GM12878 (cell line): ENCODE data around the gene SETD6. TPM values are rescaled to one million over a fixed set of nuclear protein-coding genes. Genes with fewer than 3 reads are reported as not detected.

Source experiments
- ATAC-seq: fragments of 200-7000 bp; cut with Tn5 transposase; 3 replicates; pipeline ENCODE4 v1.9.1; 2020; ENCODE audit warnings: mild to moderate bottlenecking, moderate library complexity
- BruUV-seq: library from RNA; stranded (reverse); fragments of 400-500 nt; replicated peaks from 2 replicates; lab custom pipeline; 2021; lab: Mats Ljungman, UMichigan
- CTCF ChIA-PET: fragments of 300-600 bp; sonication (Branson Sonifier 250); formaldehyde crosslinking; extraction: SDS; loops from one replicate; lab custom pipeline; 2021; ENCODE audit warnings: inconsistent platforms; lab: Yijun Ruan, JAX
- POLR2A ChIA-PET: fragments of 350-600 bp; formaldehyde crosslinking; extraction: SDS; loops from one replicate; lab custom pipeline; 2021; ENCODE audit warnings: inconsistent platforms; lab: Charles Lee
- RAD21 ChIA-PET: fragments of 300-600 bp; sonication (Branson Sonifier 250); formaldehyde crosslinking; loops from one replicate; lab custom pipeline; 2023; ENCODE audit warnings: antibody characterized with exemption; ENCODE audit not compliant: unreplicated experiment; lab: Charles Lee
- SMC1A ChIA-PET: fragments of 300-600 bp; sonication (Branson Sonifier 250); formaldehyde crosslinking; loops from one replicate; lab custom pipeline; 2023; ENCODE audit not compliant: unreplicated experiment, uncharacterized antibody; lab: Charles Lee
- DNase-seq: peaks from one replicate; pipeline ENCODE4 v3.0.0-alpha.2; 2011; ENCODE audit warnings: low read depth, low spot score
- FAIRE-seq: peaks from 3 replicates; lab custom pipeline; 2011; peaks lifted over from hg19 to GRCh38; lab: Jason Lieb, UNC
- H2AFZ ChIP-seq: 2 replicates; pipeline ENCODE4 v1.6.0; 2011; ENCODE audit warnings: low read depth, low read length, control low read depth; ENCODE audit not compliant: control insufficient read depth
- H3K27ac ChIP-seq: 2 replicates; pipeline ENCODE4 v1.5.1; 2011; ENCODE audit warnings: control low read depth; ENCODE audit not compliant: control insufficient read depth, insufficient read depth
- H3K27me3 ChIP-seq, 2 experiments: replicated peaks in 1 of 2; 2 replicates each; pipeline versions ENCODE4 v1.6.0 to v1.6.1; 2011; ENCODE audit warnings: low read length in 1 of 2; ENCODE audit not compliant: control insufficient read depth in 2 of 2, insufficient read depth in 2 of 2
- H3K36me3 ChIP-seq, 2 experiments: 2 replicates each; pipeline ENCODE4 v1.5.1; 2011; ENCODE audit warnings: low read length in 1 of 2; ENCODE audit not compliant: control insufficient read depth in 2 of 2, insufficient read depth in 2 of 2
- H3K4me1 ChIP-seq: 2 replicates; pipeline ENCODE4 v1.6.1; 2011; ENCODE audit warnings: mild to moderate bottlenecking, low read length, moderate library complexity, mixed read lengths; ENCODE audit not compliant: control insufficient read depth, insufficient read depth
- H3K4me2 ChIP-seq: 2 replicates; pipeline ENCODE4 v1.6.0; 2011; ENCODE audit warnings: control low read depth; ENCODE audit not compliant: control insufficient read depth, insufficient read depth
- H3K4me3 ChIP-seq: fragments of 200-600 bp; sonication (generic); 2 replicates; pipeline ENCODE4 v1.5.1; 2016
- H3K79me2 ChIP-seq: 2 replicates; pipeline ENCODE4 v1.6.0; 2011; ENCODE audit warnings: low read length; ENCODE audit not compliant: control insufficient read depth, insufficient read depth
- H3K9ac ChIP-seq: 2 replicates; pipeline ENCODE4 v1.8.0; 2011; ENCODE audit warnings: low read length, control low read depth, mixed read lengths; ENCODE audit not compliant: control insufficient read depth, insufficient read depth
- H3K9me3 ChIP-seq: replicated peaks from 3 replicates; pipeline ENCODE4 v1.5.1; 2011; ENCODE audit warnings: mild to moderate bottlenecking, low read length; ENCODE audit not compliant: control insufficient read depth, insufficient read depth
- H4K20me1 ChIP-seq: 2 replicates; pipeline ENCODE4 v1.6.0; 2011; ENCODE audit not compliant: control insufficient read depth, insufficient read depth
- CBX3 ChIP-seq: fragments of 200-600 bp; sonication (generic); IDR thresholded peaks from 2 replicates; pipeline ENCODE4 v1.6.1; 2016; ENCODE audit warnings: low read depth, borderline replicate concordance
- NR2C1 ChIP-seq: fragments of 450-650 bp; IDR thresholded peaks from 2 replicates; pipeline ENCODE4 v1.6.1; 2017; ENCODE audit warnings: antibody characterized with exemption, mild to moderate bottlenecking, moderate library complexity
- RUNX3 ChIP-seq: IDR thresholded peaks from 2 replicates; pipeline ENCODE4 v1.6.1; 2012; ENCODE audit warnings: low read length, inconsistent platforms
- SP1 ChIP-seq: IDR thresholded peaks from one replicate; pipeline ENCODE4 v1.6.1; 2011; ENCODE audit warnings: low read depth, low read length
- ZBED1 ChIP-seq: IDR thresholded peaks from 2 replicates; pipeline ENCODE4 v1.6.1; 2016; ENCODE audit warnings: borderline replicate concordance
- ZNF24 ChIP-seq: fragments of 450-650 bp; IDR thresholded peaks from 2 replicates; pipeline ENCODE4 v1.6.1; 2017; ENCODE audit warnings: antibody characterized with exemption, mild to moderate bottlenecking
- WGBS: methylation state at CpG from one replicate; pipeline ENCODE4 v1.1.6; 2016; ENCODE audit warnings: low lambda C conversion rate; ENCODE audit not compliant: insufficient replicate concordance, insufficient coverage; ENCODE audit errors: missing lambda C conversion rate; 5-methylcytosine and 5-hydroxymethylcytosine counted together
- in situ Hi-C: fragments of 300-500 bp; cut with MboI; formaldehyde crosslinking; loops from 9 replicates; pipeline ENCODE4 v1.14.3; 2018; ENCODE audit warnings: mixed read lengths
- intact Hi-C: fragments of 100-400 bp; cut with micrococcal nuclease; formaldehyde crosslinking; loops from one replicate; pipeline ENCODE4 v1.14.2; 2022; ENCODE audit not compliant: unreplicated experiment
- polyA plus RNA-seq, 11 experiments: library from polyadenylated mRNA; depleted of rRNA in 4 of 11; unstranded in 6 of 11; stranded (reverse) in 5 of 11; fragments of >200 nt; fragmentation: Nextera tagmentation in 4 of 11; fragmentation: Illumina TruSeq in 1 of 11; extraction: Ambion mirVana in 4 of 11; extraction: Trizol in 1 of 11; gene quantifications; 1 replicate in 1 of 11; 2 replicates in 10 of 11; pipeline versions ENCODE4 v1.2.1 to v1.2.3, GENCODE V29; 2011 to 2016; ENCODE audit warnings: inconsistent platforms in 2 of 11, missing spikeins in 2 of 11, low read depth in 1 of 11
- total RNA-seq, 4 experiments: library from RNA; depleted of rRNA in 3 of 4; stranded (reverse); fragments of >200 nt in 3 of 4; fragmentation: Illumina TruSeq in 1 of 4; extraction: Trizol in 1 of 4; gene quantifications; 2 replicates each; pipeline versions ENCODE4 v1.2.1 to v1.2.3, GENCODE V29; 2013 to 2021
- TF ChIP-seq, protein P1 (sequence below): fragments of 450-650 bp; conservative IDR thresholded peaks from 2 replicates; pipeline ENCODE4 v1.6.1; 2017; ENCODE audit warnings: mild to moderate bottlenecking, moderate library complexity
- TF ChIP-seq, protein P2 (sequence below): fragments of 450-650 bp; IDR thresholded peaks from 2 replicates; pipeline ENCODE4 v1.6.1; 2017; ENCODE audit warnings: mild to moderate bottlenecking, moderate library complexity
- TF ChIP-seq, protein P3 (sequence below): IDR thresholded peaks from 2 replicates; pipeline ENCODE4 v1.6.1; 2012; ENCODE audit warnings: improper control_type of control experiment, low read depth, low read length; ENCODE audit not compliant: insufficient replicate concordance

SETD6 gene
- total and polyA plus RNA-seq, 10 of the 15 experiments (the other 5 are each of a cell fraction or from before 2014, with no cell fraction given), result 8.2 to 23.8 (median 16.2) TPM

DNA sequence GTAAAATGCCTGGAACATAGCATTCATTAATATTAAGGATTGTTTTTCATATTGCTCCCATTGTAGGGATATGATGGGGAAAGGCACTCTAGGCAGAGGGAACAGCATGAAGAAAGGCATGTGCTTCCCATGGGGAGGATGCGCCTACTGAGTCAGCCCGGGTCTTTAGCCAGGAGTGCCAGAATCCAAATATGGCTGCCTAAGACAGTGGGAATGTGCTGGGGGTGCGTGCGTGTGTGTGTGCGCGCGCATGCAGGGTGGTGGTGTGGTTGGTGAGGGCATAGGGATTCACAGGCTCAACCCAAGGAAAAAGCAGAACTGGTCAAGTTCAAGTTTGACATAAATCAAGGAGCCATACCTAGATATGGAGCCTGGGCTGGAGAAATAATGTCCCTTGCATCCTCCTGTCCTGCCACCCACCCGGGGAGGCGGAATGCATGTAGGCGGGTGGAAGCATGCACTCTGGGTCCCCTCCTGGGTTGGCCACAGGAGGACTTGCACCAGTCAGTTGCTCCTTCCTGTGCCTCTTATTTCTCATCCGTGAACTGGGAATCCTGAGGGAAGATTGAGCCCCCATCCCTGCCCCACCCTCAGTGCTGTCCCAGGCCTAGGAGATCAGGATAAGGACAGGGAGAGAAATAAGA, 34.0 kb upstream of the SETD6 start:
- ChIA-PET CTCF (interaction anchor here (0.6 to 12.5 kb wide), 2 partner anchors 145 to 380 kb away, joined by 4 to 209 read pairs; no protein-coding TSS in a partner anchor), RAD21 (no interaction called here), SMC1A (no interaction called here), POLR2A (no interaction called here)
- Histone ChIP-seq H3K79me2 (no peaks in the 10 kb centered on the region), H3K9ac (no peak overlapping the region), H3K36me3 (no peaks in the 10 kb centered on the region), H2AFZ (no peak overlapping the region), H3K4me2 (no peak overlapping the region), H3K4me1 (no peaks in the 10 kb centered on the region), H4K20me1 (no peaks in the 10 kb centered on the region), H3K27me3 (peaks cover 0 to 4% of the 10 kb centered on the region in 2 experiments; a peak in 1 of 4 replicates), H3K9me3 (no peaks in the 10 kb centered on the region), H3K4me3 (no peak overlapping the region), H3K27ac (no peak overlapping the region)
- intact Hi-C loops (no loop called here), in situ Hi-C loops (no loop called here)
- ATAC-seq (no peak), DNase-seq (no peak), FAIRE-seq (no peak)
- no TSS peak for BruUV-seq
- WGBS, result 75% methylated on average over 11 of the region's 11 CpGs
- TF ChIP-seq, protein P1, sequence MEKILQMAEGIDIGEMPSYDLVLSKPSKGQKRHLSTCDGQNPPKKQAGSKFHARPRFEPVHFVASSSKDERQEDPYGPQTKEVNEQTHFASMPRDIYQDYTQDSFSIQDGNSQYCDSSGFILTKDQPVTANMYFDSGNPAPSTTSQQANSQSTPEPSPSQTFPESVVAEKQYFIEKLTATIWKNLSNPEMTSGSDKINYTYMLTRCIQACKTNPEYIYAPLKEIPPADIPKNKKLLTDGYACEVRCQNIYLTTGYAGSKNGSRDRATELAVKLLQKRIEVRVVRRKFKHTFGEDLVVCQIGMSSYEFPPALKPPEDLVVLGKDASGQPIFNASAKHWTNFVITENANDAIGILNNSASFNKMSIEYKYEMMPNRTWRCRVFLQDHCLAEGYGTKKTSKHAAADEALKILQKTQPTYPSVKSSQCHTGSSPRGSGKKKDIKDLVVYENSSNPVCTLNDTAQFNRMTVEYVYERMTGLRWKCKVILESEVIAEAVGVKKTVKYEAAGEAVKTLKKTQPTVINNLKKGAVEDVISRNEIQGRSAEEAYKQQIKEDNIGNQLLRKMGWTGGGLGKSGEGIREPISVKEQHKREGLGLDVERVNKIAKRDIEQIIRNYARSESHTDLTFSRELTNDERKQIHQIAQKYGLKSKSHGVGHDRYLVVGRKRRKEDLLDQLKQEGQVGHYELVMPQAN, result no peak
- TF ChIP-seq ZBED1 (no peak), NR2C1 (no peak), RUNX3 (no peak), CBX3 (no peak), SP1 (no peak), ZNF24 (no peak)
- TF ChIP-seq, protein P2, sequence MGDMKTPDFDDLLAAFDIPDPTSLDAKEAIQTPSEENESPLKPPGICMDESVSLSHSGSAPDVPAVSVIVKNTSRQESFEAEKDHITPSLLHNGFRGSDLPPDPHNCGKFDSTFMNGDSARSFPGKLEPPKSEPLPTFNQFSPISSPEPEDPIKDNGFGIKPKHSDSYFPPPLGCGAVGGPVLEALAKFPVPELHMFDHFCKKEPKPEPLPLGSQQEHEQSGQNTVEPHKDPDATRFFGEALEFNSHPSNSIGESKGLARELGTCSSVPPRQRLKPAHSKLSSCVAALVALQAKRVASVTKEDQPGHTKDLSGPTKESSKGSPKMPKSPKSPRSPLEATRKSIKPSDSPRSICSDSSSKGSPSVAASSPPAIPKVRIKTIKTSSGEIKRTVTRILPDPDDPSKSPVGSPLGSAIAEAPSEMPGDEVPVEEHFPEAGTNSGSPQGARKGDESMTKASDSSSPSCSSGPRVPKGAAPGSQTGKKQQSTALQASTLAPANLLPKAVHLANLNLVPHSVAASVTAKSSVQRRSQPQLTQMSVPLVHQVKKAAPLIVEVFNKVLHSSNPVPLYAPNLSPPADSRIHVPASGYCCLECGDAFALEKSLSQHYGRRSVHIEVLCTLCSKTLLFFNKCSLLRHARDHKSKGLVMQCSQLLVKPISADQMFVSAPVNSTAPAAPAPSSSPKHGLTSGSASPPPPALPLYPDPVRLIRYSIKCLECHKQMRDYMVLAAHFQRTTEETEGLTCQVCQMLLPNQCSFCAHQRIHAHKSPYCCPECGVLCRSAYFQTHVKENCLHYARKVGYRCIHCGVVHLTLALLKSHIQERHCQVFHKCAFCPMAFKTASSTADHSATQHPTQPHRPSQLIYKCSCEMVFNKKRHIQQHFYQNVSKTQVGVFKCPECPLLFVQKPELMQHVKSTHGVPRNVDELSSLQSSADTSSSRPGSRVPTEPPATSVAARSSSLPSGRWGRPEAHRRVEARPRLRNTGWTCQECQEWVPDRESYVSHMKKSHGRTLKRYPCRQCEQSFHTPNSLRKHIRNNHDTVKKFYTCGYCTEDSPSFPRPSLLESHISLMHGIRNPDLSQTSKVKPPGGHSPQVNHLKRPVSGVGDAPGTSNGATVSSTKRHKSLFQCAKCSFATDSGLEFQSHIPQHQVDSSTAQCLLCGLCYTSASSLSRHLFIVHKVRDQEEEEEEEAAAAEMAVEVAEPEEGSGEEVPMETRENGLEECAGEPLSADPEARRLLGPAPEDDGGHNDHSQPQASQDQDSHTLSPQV, result no peak
- TF ChIP-seq, protein P3, sequence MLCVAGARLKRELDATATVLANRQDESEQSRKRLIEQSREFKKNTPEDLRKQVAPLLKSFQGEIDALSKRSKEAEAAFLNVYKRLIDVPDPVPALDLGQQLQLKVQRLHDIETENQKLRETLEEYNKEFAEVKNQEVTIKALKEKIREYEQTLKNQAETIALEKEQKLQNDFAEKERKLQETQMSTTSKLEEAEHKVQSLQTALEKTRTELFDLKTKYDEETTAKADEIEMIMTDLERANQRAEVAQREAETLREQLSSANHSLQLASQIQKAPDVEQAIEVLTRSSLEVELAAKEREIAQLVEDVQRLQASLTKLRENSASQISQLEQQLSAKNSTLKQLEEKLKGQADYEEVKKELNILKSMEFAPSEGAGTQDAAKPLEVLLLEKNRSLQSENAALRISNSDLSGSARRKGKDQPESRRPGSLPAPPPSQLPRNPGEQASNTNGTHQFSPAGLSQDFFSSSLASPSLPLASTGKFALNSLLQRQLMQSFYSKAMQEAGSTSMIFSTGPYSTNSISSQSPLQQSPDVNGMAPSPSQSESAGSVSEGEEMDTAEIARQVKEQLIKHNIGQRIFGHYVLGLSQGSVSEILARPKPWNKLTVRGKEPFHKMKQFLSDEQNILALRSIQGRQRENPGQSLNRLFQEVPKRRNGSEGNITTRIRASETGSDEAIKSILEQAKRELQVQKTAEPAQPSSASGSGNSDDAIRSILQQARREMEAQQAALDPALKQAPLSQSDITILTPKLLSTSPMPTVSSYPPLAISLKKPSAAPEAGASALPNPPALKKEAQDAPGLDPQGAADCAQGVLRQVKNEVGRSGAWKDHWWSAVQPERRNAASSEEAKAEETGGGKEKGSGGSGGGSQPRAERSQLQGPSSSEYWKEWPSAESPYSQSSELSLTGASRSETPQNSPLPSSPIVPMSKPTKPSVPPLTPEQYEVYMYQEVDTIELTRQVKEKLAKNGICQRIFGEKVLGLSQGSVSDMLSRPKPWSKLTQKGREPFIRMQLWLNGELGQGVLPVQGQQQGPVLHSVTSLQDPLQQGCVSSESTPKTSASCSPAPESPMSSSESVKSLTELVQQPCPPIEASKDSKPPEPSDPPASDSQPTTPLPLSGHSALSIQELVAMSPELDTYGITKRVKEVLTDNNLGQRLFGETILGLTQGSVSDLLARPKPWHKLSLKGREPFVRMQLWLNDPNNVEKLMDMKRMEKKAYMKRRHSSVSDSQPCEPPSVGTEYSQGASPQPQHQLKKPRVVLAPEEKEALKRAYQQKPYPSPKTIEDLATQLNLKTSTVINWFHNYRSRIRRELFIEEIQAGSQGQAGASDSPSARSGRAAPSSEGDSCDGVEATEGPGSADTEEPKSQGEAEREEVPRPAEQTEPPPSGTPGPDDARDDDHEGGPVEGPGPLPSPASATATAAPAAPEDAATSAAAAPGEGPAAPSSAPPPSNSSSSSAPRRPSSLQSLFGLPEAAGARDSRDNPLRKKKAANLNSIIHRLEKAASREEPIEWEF, result no peak
